BJ (cell line): ENCODE results near the gene SEC16A. TPM values are rescaled to one million over a fixed set of nuclear protein-coding genes. Genes with fewer than 3 reads are reported as not detected.

ENCODE experiments used
- CTCF ChIA-PET: fragments of 350-600 bp; formaldehyde crosslinking; extraction: SDS; loops from one replicate; lab custom pipeline; 2021; ENCODE audit warnings: antibody characterized with exemption, inconsistent platforms; lab: Yijun Ruan, JAX
- POLR2A ChIA-PET: fragments of 300-600 bp; sonication (Branson Sonifier 250); formaldehyde crosslinking; extraction: SDS; loops from one replicate; lab custom pipeline; 2021; ENCODE audit warnings: antibody characterized with exemption; lab: Charles Lee
- DNase-seq: peaks from one replicate; pipeline ENCODE4 v3.0.0-alpha.2; 2011; ENCODE audit warnings: low read depth
- H3K27me3 ChIP-seq: 2 replicates; pipeline ENCODE4 v1.6.0; 2011; ENCODE audit warnings: low read length; ENCODE audit not compliant: control insufficient read depth, insufficient read depth
- H3K36me3 ChIP-seq: 2 replicates; pipeline ENCODE4 v1.5.1; 2011; ENCODE audit warnings: low read length; ENCODE audit not compliant: control insufficient read depth, insufficient read depth
- H3K4me3 ChIP-seq: 2 replicates; pipeline ENCODE4 v1.5.1; 2011; ENCODE audit warnings: low read depth, mild to moderate bottlenecking, control low read depth, low read length
- CTCF ChIP-seq: IDR thresholded peaks from 2 replicates; pipeline ENCODE4 v1.5.1; 2011; ENCODE audit warnings: low read depth, mild to moderate bottlenecking, control low read depth, inconsistent platforms, low read length, moderate library complexity; ENCODE audit not compliant: insufficient read depth
- polyA plus RNA-seq: library from polyadenylated mRNA; depleted of rRNA; stranded (reverse); fragments of >200 nt; gene quantifications from 2 replicates; pipeline ENCODE4 v1.2.3, GENCODE V29; 2011

SEC16A gene
- polyA plus RNA-seq, 1 experiment, result 24.4 TPM

GRCh38 chr9:136496801-136497620 is 14.2 kb upstream of the SEC16A start:
- peaks cover 31% of the 10 kb centered on the region for H3K36me3 ChIP-seq
- no peak overlapping the region for H3K4me3 ChIP-seq
- ChIA-PET POLR2A (no interaction called here), CTCF (interaction anchor here (1.0 to 2.9 kb wide), 6 partner anchors 9 to 135 kb away, joined by 3 to 13 read pairs (median 3); no protein-coding TSS in a partner anchor)
- no peak for DNase-seq
- no peaks in the 10 kb centered on the region for H3K27me3 ChIP-seq
- TF ChIP-seq CTCF, result no peak

- DNase-seq, result no peak
- Histone ChIP-seq H3K4me3 (no peak overlapping the region), H3K36me3 (peaks cover 31% of the 10 kb centered on the region), H3K27me3 (no peaks in the 10 kb centered on the region)
- no peak for TF ChIP-seq CTCF
- ChIA-PET POLR2A (no interaction called here), CTCF (interaction anchor here (1.0 to 2.9 kb wide), 4 partner anchors 8 to 132 kb away, joined by 3 to 13 read pairs (median 3); no protein-coding TSS in a partner anchor)
Measured at GRCh38 chr9:136496181-136496580, 13.3 kb upstream of the SEC16A start.

- no peak overlapping the region for H3K4me3 ChIP-seq
- no peaks in the 10 kb centered on the region for H3K27me3 ChIP-seq
- TF ChIP-seq CTCF, result no peak
- peaks cover 31% of the 10 kb centered on the region for H3K36me3 ChIP-seq
- ChIA-PET CTCF (no interaction called here), POLR2A (no interaction called here)
- no peak for DNase-seq
Measured at GRCh38 chr9:136495238-136495800, 12.5 kb upstream of the SEC16A start.

GRCh38 chr9:136494531-136495215 is 11.8 kb upstream of the SEC16A start:
- Histone ChIP-seq H3K4me3 (no peak overlapping the region), H3K36me3 (peaks cover 26% of the 10 kb centered on the region), H3K27me3 (no peaks in the 10 kb centered on the region; the same call in 1 of the 2 replicates)
- POLR2A ChIA-PET, result no interaction called here
- no peak for DNase-seq
- CTCF ChIA-PET, result interaction anchor here (1.5 to 1.7 kb wide), 2 partner anchors 9 to 137 kb away, joined by 4 to 9 read pairs; no protein-coding TSS in a partner anchor
- no peak for TF ChIP-seq CTCF

GRCh38 chr9:136494012-136494411 is 11.2 kb upstream of the SEC16A start:
- H3K27me3 ChIP-seq, result no peaks in the 10 kb centered on the region; the same call in 1 of the 2 replicates
- TF ChIP-seq CTCF, result no peak
- ChIA-PET POLR2A (no interaction called here), CTCF (interaction anchor here (0.8 to 1.7 kb wide), 5 partner anchors 10 to 138 kb away, joined by 3 to 9 read pairs (median 3); no protein-coding TSS in a partner anchor)
- no peak overlapping the region for H3K4me3 ChIP-seq
- peaks cover 21% of the 10 kb centered on the region for H3K36me3 ChIP-seq
- DNase-seq, result no peak
